ENCODE measurements around the gene NCOA3.

DNA sequence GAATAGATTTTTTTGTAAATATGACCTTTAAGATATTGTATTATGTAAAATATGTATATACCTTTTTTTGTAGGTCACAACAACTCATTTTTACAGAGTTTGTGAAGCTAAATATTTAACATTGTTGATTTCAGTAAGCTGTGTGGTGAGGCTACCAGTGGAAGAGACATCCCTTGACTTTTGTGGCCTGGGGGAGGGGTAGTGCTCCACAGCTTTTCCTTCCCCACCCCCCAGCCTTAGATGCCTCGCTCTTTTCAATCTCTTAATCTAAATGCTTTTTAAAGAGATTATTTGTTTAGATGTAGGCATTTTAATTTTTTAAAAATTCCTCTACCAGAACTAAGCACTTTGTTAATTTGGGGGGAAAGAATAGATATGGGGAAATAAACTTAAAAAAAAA is 152.7 kb downstream of the NCOA3 start:
- TF ChIP-seq, protein P1, sequence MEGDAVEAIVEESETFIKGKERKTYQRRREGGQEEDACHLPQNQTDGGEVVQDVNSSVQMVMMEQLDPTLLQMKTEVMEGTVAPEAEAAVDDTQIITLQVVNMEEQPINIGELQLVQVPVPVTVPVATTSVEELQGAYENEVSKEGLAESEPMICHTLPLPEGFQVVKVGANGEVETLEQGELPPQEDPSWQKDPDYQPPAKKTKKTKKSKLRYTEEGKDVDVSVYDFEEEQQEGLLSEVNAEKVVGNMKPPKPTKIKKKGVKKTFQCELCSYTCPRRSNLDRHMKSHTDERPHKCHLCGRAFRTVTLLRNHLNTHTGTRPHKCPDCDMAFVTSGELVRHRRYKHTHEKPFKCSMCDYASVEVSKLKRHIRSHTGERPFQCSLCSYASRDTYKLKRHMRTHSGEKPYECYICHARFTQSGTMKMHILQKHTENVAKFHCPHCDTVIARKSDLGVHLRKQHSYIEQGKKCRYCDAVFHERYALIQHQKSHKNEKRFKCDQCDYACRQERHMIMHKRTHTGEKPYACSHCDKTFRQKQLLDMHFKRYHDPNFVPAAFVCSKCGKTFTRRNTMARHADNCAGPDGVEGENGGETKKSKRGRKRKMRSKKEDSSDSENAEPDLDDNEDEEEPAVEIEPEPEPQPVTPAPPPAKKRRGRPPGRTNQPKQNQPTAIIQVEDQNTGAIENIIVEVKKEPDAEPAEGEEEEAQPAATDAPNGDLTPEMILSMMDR (conservative IDR thresholded peaks at IDR 0.05; ENCODE audit: low read length): no peak
- no peak for TF ChIP-seq EZH2phosphoT487 (IDR thresholded peaks at IDR 0.05; ENCODE audit: borderline replicate concordance)
